Astrocyte of the cerebellum (primary cell): ENCODE results near the gene FANK1.
"Not testable (repeated sequence)": the region's sequence is repeated elsewhere in the genome, so short reads cannot be mapped to it uniquely, and the experiment has no call there.

ENCODE experiments used
- DNase-seq: peaks from one replicate; pipeline ENCODE4 v3.0.0-alpha.2; 2011; ENCODE audit warnings: low read depth
- H3K4me3 ChIP-seq: 2 replicates; pipeline ENCODE4 v1.5.1; 2011; ENCODE audit warnings: mild to moderate bottlenecking, low read depth, low read length, moderate library complexity
- CTCF ChIP-seq: IDR thresholded peaks from 2 replicates; pipeline ENCODE4 v1.5.1; 2012; ENCODE audit warnings: low read length, low read depth, moderate library complexity, mild to moderate bottlenecking; ENCODE audit errors: missing control alignments
- in situ Hi-C: cut with HindIII; loops from 2 replicates; pipeline ENCODE4 v1.10.0; 2017; ENCODE audit warnings: low sequenced_read_pairs

The FANK1 gene

GRCh38 chr10:125916977-125917376 lies 20.6 kb downstream of the FANK1 start:
- in situ Hi-C loops, result no loop called here
- no peak overlapping the region for H3K4me3 ChIP-seq
- no peak for DNase-seq
- no peak for TF ChIP-seq CTCF

DNA sequence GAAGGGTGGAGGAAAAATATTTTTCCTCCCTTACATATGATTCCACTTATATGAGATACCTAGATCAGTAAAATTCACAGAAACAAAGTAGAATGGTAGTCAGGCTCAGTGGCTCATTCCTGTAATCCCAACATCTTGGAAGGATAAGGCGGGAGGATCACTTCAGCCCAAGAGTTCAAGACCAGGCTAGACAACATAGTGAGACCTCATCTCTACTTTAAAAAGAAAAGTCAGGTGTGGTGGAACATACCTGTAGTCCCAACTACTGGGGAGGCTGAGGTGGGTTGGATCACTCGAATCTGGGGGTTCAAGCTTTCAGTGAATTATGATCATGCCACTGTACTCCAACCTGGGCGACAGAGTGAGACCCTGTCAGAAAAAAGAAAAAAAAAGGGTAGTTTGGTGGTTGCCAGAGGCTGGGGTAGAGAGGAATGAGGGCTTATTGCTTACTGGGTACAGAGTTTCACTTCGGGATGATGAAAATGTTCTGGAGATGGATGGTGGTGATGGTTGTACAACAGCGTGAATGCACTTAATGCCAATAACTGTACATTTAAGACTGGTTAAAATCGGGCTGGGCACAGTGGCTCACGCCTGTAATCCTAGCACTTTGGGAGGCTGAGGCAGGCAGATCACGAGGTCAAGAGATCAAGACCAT lies 21.5 kb downstream of the FANK1 start:
- in situ Hi-C loops, DNase-seq, H3K4me3 ChIP-seq: not testable (repeated sequence)

DNA sequence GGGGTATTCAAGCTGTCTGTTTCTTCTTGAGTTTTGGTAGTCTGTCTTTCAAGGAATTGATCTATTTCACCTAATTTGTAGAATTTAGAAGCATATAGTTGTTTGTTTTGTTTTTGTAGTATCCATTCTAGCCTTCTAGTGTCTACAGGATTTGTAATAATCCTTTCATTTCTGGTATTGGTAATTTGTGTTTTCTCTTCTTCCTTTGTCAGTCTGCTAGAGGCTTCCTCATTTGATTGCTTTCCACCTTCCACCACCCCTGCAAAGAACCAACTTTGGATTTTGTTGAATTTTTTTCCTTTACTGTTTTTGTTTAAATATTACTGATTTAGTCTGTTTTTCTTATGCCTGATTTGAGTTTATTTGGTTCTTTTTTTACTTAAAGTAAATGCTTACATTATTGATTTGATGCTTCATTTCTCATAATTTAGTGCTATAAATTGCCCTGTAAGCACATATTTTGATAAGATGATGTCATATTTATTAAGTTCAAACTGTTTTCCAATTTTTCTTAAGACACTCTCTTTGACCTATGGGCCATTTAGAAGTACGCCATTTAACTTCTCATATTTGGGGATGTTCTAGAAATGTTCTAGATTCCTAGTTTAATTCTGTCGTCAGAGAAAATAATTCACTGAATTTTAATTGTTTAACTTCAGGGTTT lies 25.4 kb downstream of the FANK1 start:
- in situ Hi-C loops, DNase-seq, H3K4me3 ChIP-seq: not testable (repeated sequence)

- in situ Hi-C loops, result no loop called here
- no peak overlapping the region for H3K4me3 ChIP-seq
- no peak for DNase-seq
- TF ChIP-seq CTCF, result no peak
These were observed 29.0 kb downstream of the FANK1 start for GRCh38 chr10:125925262-125925834.

DNA sequence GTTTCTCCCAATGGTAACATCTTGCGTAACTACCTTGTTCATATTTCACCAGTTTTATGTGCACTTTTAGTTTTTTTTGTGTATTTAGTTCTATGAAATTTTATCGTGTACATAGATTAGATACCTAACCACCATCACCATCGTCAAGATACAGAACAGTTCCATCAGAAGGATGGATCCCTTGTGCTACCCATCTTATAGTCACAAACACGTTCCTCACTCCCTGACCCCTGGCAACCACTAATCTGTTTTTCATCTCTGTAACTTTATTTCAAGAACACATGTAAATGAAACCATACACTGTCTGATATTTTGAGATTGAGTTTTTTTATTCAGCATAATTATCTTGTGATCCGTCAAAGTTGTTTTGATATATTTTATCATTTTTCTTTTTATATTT lies 29.9 kb downstream of the FANK1 start:
- DNase-seq, result no peak
- H3K4me3 ChIP-seq, result no peak overlapping the region
- in situ Hi-C loops, result no loop called here
- TF ChIP-seq CTCF, result no peak

DNA sequence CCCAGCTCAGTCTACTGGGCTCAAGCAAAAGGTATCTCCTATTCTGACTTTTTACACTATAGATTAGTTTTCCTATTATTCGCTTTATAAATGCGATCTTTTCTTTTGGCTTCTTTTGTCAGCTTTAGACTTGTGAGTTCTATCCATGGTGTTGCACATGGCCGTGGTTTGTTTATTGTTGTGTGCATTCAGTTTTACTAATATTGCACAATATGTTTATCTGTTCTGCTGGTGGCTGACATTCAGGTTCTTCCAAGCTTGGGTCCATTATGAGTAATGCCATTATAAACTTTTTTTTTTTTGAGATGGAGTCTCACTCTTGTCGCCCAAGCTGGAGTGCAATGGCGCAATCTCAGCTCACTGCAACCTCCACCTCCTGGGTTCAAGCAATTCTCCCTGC lies 30.9 kb downstream of the FANK1 start:
- H3K4me3 ChIP-seq, in situ Hi-C loops, DNase-seq: not testable (repeated sequence)

- DNase-seq, result no peak
- no peak for TF ChIP-seq CTCF
- in situ Hi-C loops, result no loop called here
- H3K4me3 ChIP-seq, result no peak overlapping the region
These were observed 32.7 kb downstream of the FANK1 start for GRCh38 chr10:125928928-125929585.

- DNase-seq, result no peak
- no peak overlapping the region for H3K4me3 ChIP-seq
- TF ChIP-seq CTCF, result no peak
- in situ Hi-C loops, result no loop called here
These were observed 33.3 kb downstream of the FANK1 start for GRCh38 chr10:125929618-125930017.
